Peyer's patch (tissue), 4 donors: ENCODE measurements around the gene CFAP126.

ENCODE experiments used
- POLR2A ChIP-seq, 2 donors: fragments of 450-650 bp; IDR thresholded peaks; one replicate each; pipeline ENCODE4 v1.5.1; 2017; ENCODE audit warnings: antibody characterized with exemption in 2 of 2, mild to moderate bottlenecking in 2 of 2, moderate library complexity in 2 of 2
- TF ChIP-seq, protein P1 (sequence below), 6 experiments: fragments of 450-650 bp in 4 of 6; fragments of 200-600 bp in 2 of 6; sonication (generic) in 1 of 6; IDR thresholded peaks; one replicate each; pipeline ENCODE4 v1.5.1; 2017 to 2019; ENCODE audit warnings: antibody characterized with exemption in 6 of 6, mild to moderate bottlenecking in 3 of 6, moderate library complexity in 1 of 6

DNA sequence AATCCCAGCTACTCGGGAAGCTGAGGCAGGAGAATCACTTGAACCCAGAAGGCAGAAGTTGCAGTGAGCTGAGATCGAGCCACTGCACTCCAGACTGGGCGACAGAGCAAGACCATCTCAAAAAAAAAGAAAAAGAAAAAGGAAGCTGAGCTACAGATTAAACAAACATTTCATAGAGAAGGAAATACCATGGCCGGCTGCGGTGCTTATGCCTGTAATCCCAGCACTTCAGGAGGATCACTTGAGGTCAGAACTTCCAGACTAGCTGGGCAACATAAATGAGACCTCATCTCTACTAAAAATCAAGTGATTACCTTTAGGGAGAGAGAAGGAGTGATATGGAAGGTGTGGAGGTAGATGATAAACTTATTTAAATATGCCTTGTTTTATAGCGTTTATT is 14.0 kb upstream of the CFAP126 start:
- TF ChIP-seq, protein P1, sequence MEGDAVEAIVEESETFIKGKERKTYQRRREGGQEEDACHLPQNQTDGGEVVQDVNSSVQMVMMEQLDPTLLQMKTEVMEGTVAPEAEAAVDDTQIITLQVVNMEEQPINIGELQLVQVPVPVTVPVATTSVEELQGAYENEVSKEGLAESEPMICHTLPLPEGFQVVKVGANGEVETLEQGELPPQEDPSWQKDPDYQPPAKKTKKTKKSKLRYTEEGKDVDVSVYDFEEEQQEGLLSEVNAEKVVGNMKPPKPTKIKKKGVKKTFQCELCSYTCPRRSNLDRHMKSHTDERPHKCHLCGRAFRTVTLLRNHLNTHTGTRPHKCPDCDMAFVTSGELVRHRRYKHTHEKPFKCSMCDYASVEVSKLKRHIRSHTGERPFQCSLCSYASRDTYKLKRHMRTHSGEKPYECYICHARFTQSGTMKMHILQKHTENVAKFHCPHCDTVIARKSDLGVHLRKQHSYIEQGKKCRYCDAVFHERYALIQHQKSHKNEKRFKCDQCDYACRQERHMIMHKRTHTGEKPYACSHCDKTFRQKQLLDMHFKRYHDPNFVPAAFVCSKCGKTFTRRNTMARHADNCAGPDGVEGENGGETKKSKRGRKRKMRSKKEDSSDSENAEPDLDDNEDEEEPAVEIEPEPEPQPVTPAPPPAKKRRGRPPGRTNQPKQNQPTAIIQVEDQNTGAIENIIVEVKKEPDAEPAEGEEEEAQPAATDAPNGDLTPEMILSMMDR (IDR thresholded peaks at IDR 0.05): no peak
- no peak for TF ChIP-seq POLR2A (IDR thresholded peaks at IDR 0.05)
